ENCODE measurements around the gene GATA2. TPM values are rescaled to one million over a fixed set of nuclear protein-coding genes. Genes with fewer than 3 reads are reported as not detected.
A peak's percentile ranks its signal among the peaks of the same experiment; 100 is the strongest.

GATA2 gene
- total RNA-seq, 1 donor from 2014 or later: 23.9 TPM

- peaks cover 60% of the 10 kb centered on the region for H3K27me3 Mint-ChIP-seq
These were observed 19.3 kb downstream of the GATA2 start for GRCh38 chr3:128473737-128474136.

GRCh38 chr3:128473180-128473519 lies 19.9 kb downstream of the GATA2 start:
- Mint-ChIP-seq H3K9me3 (no peaks in the 10 kb centered on the region), H3K27me3 (peaks cover 56% of the 10 kb centered on the region), H3K4me3 (no peak overlapping the region), H3K27ac (no peak overlapping the region), H3K4me1 (ENCODE audit: unreplicated experiment) (no peaks in the 10 kb centered on the region), H3K36me3 (peaks cover 6% of the 10 kb centered on the region)
- no peak for DNase-seq (ENCODE audit: extremely low spot score, unreplicated experiment)
- no peak for TF ChIP-seq CTCF (conservative IDR thresholded peaks at IDR 0.05)

More at GRCh38 chr3:128473737-128474136, 19.3 kb downstream of the GATA2 start:
- no peak for DNase-seq (ENCODE audit: extremely low spot score, unreplicated experiment)
- Mint-ChIP-seq H3K9me3 (no peaks in the 10 kb centered on the region), H3K4me1 (ENCODE audit: unreplicated experiment) (no peaks in the 10 kb centered on the region), H3K4me3 (no peak overlapping the region), H3K27ac (peak overlapping the region; percentile 3), H3K36me3 (peaks cover 11% of the 10 kb centered on the region)
- no peak for TF ChIP-seq CTCF (conservative IDR thresholded peaks at IDR 0.05)

- no peak for DNase-seq (ENCODE audit: extremely low spot score, unreplicated experiment)
- peaks cover under 1% of the 10 kb centered on the region for H3K36me3 Mint-ChIP-seq
- no peaks in the 10 kb centered on the region for H3K9me3 Mint-ChIP-seq
- H3K4me3 Mint-ChIP-seq: no peak overlapping the region
- H3K27me3 Mint-ChIP-seq: peaks cover 51% of the 10 kb centered on the region
- no peaks in the 10 kb centered on the region for H3K4me1 Mint-ChIP-seq (ENCODE audit: unreplicated experiment)
- no peak overlapping the region for H3K27ac Mint-ChIP-seq
- no peak for TF ChIP-seq CTCF (conservative IDR thresholded peaks at IDR 0.05)
These were observed 20.4 kb downstream of the GATA2 start for GRCh38 chr3:128472449-128473179.

- Mint-ChIP-seq H3K27me3 (peaks cover 57% of the 10 kb centered on the region), H3K36me3 (no peaks in the 10 kb centered on the region), H3K27ac (no peak overlapping the region), H3K4me1 (ENCODE audit: unreplicated experiment) (no peaks in the 10 kb centered on the region), H3K4me3 (no peak overlapping the region), H3K9me3 (no peaks in the 10 kb centered on the region)
- no peak for DNase-seq (ENCODE audit: extremely low spot score, unreplicated experiment)
- TF ChIP-seq CTCF (conservative IDR thresholded peaks at IDR 0.05): no peak
These were observed 21.3 kb downstream of the GATA2 start for GRCh38 chr3:128471720-128472119.

- Mint-ChIP-seq H3K27me3 (peaks cover 61% of the 10 kb centered on the region), H3K4me3 (no peak overlapping the region), H3K27ac (peak overlapping the region; percentile 66), H3K4me1 (ENCODE audit: unreplicated experiment) (no peaks in the 10 kb centered on the region), H3K9me3 (no peaks in the 10 kb centered on the region), H3K36me3 (no peaks in the 10 kb centered on the region)
- no peak for TF ChIP-seq CTCF (conservative IDR thresholded peaks at IDR 0.05)
- DNase-seq (ENCODE audit: extremely low spot score, unreplicated experiment): no peak
These were observed 21.9 kb downstream of the GATA2 start for GRCh38 chr3:128471110-128471509.

All from type B pancreatic cell (in vitro differentiated cells).